Left lung (tissue), 10 donors: ENCODE data around the gene ATP8A2. TPM values are rescaled to one million over a fixed set of nuclear protein-coding genes. Genes with fewer than 3 reads are reported as not detected.

ENCODE experiments used
- ATAC-seq: fragments of 200-7000 bp; cut with Tn5 transposase; one replicate; pipeline ENCODE4 v1.9.1; 2020; ENCODE audit warnings: moderate library complexity
- DNase-seq, 4 donors: peaks; one replicate each; pipeline ENCODE4 v3.0.0-alpha.2; 2013 to 2020
- H3K27ac ChIP-seq, 2 donors: fragments of 200-600 bp; sonication (generic) in 1 of 2; one replicate each; pipeline versions ENCODE4 v1.5.0 to v1.8.0; 2020 to 2021
- H3K27me3 ChIP-seq, 2 donors: fragments of 200-600 bp; sonication (generic) in 1 of 2; one replicate each; pipeline versions ENCODE4 v1.5.0 to v1.8.0; 2020 to 2021
- H3K36me3 ChIP-seq, 2 donors: fragments of 200-600 bp; sonication (generic) in 1 of 2; one replicate each; pipeline versions ENCODE4 v1.5.0 to v1.8.0; 2020 to 2021
- H3K4me1 ChIP-seq, 2 donors: fragments of 200-600 bp; one replicate each; pipeline ENCODE4 v1.8.0; 2021
- H3K4me3 ChIP-seq, 2 donors: fragments of 200-600 bp; sonication (generic) in 1 of 2; one replicate each; pipeline versions ENCODE4 v1.5.0 to v1.8.0; 2020 to 2021; ENCODE audit warnings: mild to moderate bottlenecking in 1 of 2
- H3K9me3 ChIP-seq, 2 donors: fragments of 200-600 bp; sonication (generic) in 1 of 2; one replicate each; pipeline versions ENCODE4 v1.5.0 to v1.8.0; 2020 to 2021
- CTCF ChIP-seq, 2 donors: fragments of 200-600 bp; sonication (generic) in 1 of 2; IDR thresholded peaks; one replicate each; pipeline versions ENCODE4 v1.5.0 to v1.8.0; 2021; ENCODE audit warnings: antibody characterized with exemption in 2 of 2
- intact Hi-C, 2 donors: fragments of 100-400 bp; cut with DNase I; formaldehyde crosslinking; loops; one replicate each; pipeline versions ENCODE4 v1.11.2 to v1.14.2; 2022
- polyA plus RNA-seq, 6 donors: library from polyadenylated mRNA; unstranded; fragments of 120-200 nt; gene quantifications; one replicate each; pipeline ENCODE4 v1.2.1, GENCODE V29; 2013; ENCODE audit not compliant: insufficient read length in 6 of 6
- total RNA-seq, 2 donors: library from RNA; stranded (reverse); fragmentation: NEBNext Ultra II Directional; extraction: Animal tissue kit (Norgen Biotek cat#: 25700); gene quantifications; one replicate each; pipeline ENCODE4 v1.2.1, GENCODE V29; 2021
- donor health status: DM: no; HTN: yes; CAD: no.
- donor health status: DM: no; HTN: no; CAD: no.

The ATP8A2 gene
- total and polyA plus RNA-seq, 8 donors, result 1.1 to 13.4 (median 9.6) TPM

DNA sequence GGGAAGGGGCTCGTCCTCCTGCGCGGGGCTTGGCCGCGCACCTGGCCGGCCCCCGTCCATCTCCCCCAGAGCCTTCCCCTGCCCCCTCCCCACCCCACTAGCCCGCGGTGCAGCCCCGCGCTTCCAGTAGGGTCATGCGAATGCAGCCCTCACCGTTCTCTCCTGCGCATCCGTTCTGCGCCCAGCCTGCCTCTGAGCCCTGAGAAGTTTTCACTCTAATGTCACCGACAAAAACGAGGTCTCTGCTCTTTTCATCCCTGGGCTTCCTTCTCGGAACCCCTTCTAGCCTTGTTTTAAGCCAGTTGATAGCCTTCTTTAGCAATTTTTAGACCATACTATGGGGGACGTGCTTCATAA, 97.4 kb downstream of the ATP8A2 start:
- Histone ChIP-seq H3K36me3 (no peaks in the 10 kb centered on the region), H3K27me3 (peaks cover 28 to 67% of the 10 kb centered on the region in 2 donors), H3K9me3 (no peaks in the 10 kb centered on the region), H3K4me3 (no peak overlapping the region), H3K4me1 (no peaks in the 10 kb centered on the region), H3K27ac (no peak overlapping the region)
- DNase-seq (no peak), ATAC-seq (no peak)
- intact Hi-C loops, result no loop called here
- TF ChIP-seq CTCF (IDR thresholded peaks at IDR 0.05), result no peak

DNA sequence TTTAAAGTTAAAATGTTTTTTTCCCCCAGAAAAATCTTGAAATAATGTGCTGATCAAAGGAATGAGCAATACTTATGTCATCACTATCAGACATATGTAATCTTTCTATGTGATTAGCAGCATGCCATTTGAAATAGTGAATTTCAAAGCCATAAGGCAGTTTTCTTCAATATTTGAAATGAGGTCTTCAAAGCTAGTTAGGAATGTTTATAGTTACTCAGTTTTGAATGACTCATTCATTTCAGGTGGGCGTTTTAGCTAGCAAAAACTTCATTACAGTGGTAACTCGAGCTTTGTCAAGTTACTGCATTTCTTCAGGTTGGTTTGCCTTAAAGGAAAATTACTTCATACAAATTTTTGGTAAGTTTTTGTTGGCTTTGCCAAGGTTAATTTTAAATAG, 102.1 kb downstream of the ATP8A2 start:
- no peaks in the 10 kb centered on the region for H3K9me3 ChIP-seq
- ATAC-seq (no peak), DNase-seq (no peak)
- no peaks in the 10 kb centered on the region for H3K36me3 ChIP-seq
- no peak for TF ChIP-seq CTCF (IDR thresholded peaks at IDR 0.05)
- peaks cover 15 to 46% of the 10 kb centered on the region in 2 donors for H3K27me3 ChIP-seq
- intact Hi-C loops, result no loop called here
- H3K4me3 ChIP-seq, result no peak overlapping the region
- H3K27ac ChIP-seq, result no peak overlapping the region
- no peaks in the 10 kb centered on the region for H3K4me1 ChIP-seq

GRCh38 chr13:25478186-25478585, 106.4 kb downstream of the ATP8A2 start:
- ATAC-seq (peak; percentile 34), DNase-seq (no peak)
- intact Hi-C loops, result no loop called here
- no peak overlapping the region for H3K27ac ChIP-seq
- H3K9me3 ChIP-seq, result peaks cover 0 to 9% of the 10 kb centered on the region in 2 donors
- H3K36me3 ChIP-seq, result no peaks in the 10 kb centered on the region
- no peak for TF ChIP-seq CTCF (IDR thresholded peaks at IDR 0.05)
- no peak overlapping the region for H3K4me3 ChIP-seq
- H3K4me1 ChIP-seq, result no peaks in the 10 kb centered on the region
- peaks cover 0 to 3% of the 10 kb centered on the region in 2 donors for H3K27me3 ChIP-seq

DNA sequence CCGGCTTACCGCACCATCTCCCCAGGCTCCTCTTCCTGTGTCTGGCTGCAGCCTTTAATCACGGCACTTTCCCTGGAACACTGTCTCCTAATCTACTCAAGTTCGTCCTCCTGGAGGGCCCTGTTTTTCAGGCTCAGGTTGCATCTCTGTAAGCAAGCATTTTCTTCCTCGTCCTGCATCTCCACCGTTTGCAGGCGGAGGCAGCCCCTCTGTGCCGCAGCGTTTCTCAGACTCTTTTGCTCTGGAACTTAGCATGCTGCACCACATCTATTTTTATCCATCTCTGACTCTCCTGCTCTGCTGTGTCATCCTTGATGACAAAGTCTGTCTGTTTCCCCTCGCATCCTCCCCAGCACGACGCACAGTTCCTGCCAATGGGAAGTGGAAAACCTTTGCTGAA, 117.5 kb downstream of the ATP8A2 start:
- intact Hi-C loops, result no loop called here
- ATAC-seq (no peak), DNase-seq (no peak)
- H3K27ac ChIP-seq, result no peak overlapping the region
- H3K4me1 ChIP-seq, result no peaks in the 10 kb centered on the region
- peaks cover 0 to 33% of the 10 kb centered on the region in 2 donors for H3K27me3 ChIP-seq
- H3K9me3 ChIP-seq, result no peaks in the 10 kb centered on the region
- no peak overlapping the region for H3K4me3 ChIP-seq
- no peaks in the 10 kb centered on the region for H3K36me3 ChIP-seq
- TF ChIP-seq CTCF (IDR thresholded peaks at IDR 0.05), result no peak

DNA sequence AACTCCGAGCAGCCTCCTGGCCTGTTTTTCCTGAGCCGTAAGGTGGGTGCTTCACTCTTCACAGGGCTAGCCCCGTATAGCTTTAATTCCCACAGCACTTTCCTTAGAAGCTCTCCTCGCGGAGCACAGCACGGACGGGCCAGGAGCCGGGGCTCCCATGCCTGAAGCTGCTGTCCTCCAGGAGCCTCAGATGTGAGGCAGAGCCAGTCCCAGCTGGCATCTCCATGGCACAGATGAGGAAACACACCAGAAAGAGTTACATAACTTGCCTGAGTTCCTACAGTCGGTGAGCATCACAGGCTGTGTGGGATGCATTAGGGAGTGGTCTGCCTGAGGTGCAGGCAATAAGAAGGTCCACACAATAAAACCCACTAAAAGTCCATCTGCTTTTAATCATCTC, 118.5 kb downstream of the ATP8A2 start:
- H3K27me3 ChIP-seq, result peaks cover 0 to 33% of the 10 kb centered on the region in 2 donors
- no peak for DNase-seq
- H3K36me3 ChIP-seq, result no peaks in the 10 kb centered on the region
- H3K9me3 ChIP-seq, result no peaks in the 10 kb centered on the region
- ATAC-seq, result no peak
- H3K4me3 ChIP-seq, result no peak overlapping the region
- intact Hi-C loops, result no loop called here
- H3K4me1 ChIP-seq, result no peaks in the 10 kb centered on the region
- no peak overlapping the region for H3K27ac ChIP-seq
- TF ChIP-seq CTCF (IDR thresholded peaks at IDR 0.05), result no peak
